HG03520 (cell line): ENCODE results near the gene RASD2.

Experiments used
- ATAC-seq: cut with Tn5 transposase; IDR thresholded peaks from one replicate; pipeline ENCODE4 v1.9.1; 2021; ENCODE audit warnings: mild to moderate bottlenecking, moderate library complexity; ENCODE audit not compliant: unreplicated experiment

RASD2 gene

DNA sequence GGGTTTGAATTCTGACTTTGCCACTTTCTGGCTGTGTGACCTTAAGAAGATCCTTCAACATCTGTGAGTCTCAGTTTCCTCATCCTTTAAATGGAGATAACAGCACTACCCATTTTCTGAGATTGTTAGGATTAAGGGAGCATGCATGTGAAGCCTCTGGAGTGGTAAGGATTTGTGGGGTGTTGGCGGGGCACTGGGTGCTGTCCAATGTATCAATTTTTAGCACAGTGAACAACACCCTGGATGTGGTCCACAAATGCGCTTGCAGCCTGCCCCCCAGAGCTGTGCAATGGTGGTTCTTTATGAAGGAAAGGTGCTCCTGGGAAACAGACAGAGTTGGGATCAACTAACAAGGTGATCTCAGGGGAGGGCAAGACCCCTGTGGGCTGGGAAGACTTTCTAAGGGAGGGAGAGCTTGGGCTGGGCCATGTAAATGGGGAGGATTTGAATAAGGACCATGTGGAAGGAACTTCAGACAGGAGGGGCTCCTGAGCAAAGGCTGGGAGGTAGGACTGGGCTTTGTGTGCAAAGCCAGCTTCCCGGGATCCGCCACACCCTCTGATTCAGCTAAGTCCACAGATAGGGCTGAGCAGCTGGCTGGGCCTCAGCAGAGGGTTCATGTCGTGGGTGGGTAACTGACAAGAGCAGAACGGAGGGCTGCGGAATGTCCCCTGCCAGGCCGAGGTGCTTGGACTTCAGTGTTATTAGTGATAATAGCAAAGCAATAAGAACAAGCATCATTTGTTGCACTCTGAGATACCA is 22.7 kb upstream of the RASD2 start:
- ATAC-seq: no peak

DNA sequence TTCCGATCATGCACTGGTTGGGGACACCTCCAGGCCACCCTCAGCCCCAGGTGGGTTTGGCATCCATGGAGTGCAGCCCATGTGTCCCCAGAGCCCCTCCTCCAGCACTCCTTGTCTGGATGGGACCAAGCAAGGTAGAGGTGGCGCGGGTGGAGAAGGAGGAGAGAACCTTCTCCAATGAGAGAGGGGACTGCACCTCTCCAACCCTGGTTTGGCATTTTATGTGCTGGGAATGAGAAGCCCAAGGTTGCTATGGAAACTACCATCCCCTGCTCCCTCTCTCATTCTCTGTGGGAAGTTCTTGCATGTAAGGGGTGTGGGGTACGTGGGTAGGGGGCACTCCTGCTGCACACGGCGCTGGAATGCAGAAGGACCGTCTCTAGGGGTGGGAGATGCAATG is 21.8 kb upstream of the RASD2 start:
- no peak for ATAC-seq

DNA sequence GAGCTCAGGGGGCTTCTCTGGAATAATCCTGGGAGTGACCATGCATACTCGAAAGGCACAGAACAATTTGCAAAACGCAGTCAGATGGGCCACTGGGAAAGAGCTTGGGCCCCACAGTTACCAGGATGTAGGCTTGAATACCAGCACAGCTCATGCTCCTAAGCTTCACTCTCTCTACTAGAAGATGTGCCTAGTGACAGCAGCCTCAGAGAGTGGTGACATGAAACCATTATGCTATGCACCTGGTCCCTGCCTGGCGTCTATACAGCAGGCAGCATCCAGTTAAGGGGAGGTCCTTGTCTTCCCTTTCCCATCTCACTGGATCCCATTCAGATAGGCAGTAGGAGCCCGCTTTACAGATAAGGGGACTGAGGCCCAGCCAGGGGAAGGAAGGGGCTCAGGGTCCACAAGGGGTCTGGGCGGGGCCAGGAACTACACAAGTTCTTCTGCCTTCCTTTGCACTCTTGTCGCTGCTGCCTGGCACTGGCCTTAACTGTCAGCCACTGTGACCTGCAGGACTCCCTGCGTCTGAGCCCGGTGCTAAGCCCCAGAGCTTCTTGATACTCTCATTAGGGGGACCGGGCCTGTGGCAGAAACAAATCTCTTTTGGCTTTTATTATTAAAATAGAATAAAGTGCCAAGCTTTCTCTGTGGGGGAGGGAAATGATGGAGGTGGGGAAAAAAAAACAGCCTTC is 21.2 kb upstream of the RASD2 start:
- no peak for ATAC-seq

DNA sequence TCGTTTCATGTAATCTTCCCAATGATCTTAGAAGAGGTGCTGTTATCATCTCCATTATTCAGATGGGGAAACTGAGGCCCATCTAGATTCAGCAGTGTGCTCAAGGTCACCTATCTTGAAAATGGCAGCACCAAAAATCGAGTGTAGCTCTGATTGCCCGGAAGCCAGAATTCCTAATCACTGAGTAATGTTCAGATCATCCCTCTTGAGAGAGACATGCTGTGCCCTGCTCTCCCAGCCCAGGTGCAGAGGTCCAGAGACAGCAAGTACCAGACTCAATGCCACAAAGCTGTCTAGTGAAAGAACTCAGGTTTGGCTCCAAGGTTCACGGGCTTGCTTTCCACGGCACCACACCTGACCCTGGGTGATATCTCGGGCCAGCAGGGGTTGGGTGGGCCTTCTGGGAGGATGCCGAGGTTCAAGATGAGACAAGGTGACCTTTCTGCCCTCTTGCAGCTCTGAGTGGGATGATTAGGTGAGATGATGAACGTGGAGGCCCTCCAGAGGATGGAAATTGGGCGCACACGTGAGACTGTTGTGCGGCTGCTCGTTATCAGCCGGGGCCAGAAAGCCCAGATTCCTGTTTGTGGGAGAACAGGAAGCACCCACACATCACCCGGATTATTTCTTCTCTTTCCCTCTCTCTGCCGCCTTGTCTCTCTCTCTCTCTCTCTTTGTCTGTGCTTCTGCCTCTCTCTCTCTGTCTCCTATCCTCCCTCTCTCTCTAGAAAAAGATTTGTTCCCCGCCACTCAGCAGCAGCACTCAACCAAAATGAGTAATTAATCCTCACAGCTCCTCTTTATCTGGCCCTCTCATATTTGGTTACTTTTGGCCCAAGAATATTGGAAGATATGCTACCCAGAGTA is 19.0 kb upstream of the RASD2 start:
- ATAC-seq: no peak

DNA sequence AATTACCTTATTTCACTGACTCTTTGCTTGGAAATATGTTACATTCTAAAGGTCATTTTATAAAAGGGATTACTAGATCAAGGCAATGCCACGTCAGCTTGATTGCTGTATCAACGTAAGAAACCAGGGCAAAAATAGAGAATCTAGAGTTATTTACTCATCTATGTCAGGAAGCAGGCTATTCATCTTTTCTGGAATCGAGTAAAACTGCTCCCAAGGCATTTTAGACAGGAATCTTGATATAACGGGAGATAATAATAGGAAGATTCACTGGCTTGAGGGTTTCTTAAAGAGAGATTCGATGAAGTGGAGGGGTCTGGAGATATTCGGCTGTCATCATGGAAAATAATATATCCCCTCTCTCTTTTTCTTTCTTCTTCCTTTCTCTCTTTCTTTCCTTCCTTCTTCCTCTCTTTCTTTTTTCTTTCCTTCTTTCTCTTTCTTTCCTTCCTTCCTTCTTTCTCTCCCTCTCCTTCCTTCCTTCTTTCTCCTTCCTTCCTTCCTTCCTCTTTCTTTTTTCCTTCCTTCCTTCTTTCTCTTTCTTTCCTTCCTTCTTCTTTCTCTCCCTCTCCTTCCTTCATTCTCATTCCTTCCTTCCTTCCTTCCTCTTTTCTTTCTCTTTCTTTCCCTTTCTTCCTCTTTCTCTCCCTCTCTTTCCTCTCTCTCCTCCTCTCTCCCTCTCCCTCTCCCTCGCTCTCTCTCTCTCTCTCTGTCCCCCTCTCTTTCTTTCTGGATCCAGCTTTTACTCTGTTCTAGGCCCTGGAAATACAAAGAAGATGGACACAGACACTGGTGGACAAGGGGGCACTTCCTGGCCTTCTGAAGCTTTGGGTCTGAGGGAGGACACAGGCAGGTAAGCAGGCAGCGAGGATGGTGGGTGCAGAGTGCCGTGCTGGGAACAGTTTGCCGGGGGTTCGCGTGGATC is 18.1 kb upstream of the RASD2 start:
- ATAC-seq: no peak

DNA sequence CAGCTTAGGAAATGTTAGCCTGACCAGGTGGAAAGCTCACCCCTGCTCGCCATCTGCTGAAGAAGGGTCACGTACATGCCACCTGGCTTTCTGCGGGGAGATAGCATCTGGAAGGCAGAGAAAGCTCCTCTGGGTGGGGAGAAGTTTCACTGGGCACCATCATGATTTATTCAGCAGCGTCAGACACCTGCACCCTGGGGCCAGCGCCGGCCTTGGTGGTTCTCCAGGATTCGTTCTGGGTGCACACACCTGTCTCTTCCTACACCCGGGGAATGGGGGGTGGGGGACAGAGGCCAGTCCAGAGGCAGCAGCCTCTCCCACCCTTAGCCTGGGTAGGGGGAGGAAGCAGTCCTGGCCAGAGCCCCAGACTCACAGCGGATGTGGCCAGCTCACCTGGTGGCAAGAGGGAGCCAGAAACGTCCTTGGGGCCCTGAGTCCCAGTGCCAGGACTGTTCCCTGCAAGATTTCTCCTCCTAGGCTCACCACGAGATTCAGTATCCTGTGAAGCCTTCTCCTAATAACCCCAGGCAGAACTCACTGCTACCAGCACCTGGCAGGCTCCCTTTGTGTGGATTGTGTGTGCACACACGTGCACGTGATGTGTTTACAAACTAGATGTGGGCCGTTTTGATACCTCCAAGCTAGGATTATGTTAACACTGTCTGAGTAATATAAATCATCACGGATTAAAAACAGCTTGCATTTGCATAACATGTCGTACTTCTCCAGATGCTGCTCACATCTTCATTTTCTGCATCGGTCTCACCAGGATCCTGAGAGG is 17.3 kb upstream of the RASD2 start:
- ATAC-seq: no peak

DNA sequence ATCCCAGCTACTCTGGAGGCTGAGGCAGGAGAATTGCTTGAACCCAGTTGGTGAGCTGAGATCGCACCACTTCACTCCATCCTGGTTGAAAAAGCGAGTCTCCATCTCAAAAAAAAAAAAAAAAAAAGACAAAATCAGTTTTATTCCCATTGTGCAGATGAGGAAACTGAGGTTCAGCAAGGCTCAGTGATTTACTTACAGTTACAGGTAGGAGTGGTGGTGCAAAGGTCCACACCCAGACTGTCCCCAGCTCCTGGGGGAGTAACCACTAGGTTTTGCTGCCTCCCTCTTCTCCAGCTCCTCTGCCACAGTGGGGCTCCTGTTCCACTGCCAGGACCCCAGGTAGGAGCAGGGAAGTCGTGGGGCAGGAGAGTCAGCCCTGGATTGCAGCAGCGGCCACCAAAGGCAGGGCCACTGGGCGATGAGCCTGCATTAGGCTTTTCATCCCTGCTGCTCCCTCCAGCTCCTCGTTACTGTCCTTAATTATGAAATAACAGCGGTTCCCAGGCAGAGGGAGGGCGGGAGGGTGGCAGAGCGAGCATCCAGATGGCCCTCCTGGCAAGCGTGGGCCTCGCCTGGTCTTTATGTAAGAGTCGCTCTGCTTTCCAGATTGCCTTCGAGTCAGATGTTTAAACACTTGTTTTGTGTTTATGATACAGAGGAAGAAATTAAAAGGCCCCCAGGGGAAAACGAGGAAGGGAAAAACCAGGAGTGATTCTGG is 15.5 kb upstream of the RASD2 start:
- ATAC-seq: no peak

DNA sequence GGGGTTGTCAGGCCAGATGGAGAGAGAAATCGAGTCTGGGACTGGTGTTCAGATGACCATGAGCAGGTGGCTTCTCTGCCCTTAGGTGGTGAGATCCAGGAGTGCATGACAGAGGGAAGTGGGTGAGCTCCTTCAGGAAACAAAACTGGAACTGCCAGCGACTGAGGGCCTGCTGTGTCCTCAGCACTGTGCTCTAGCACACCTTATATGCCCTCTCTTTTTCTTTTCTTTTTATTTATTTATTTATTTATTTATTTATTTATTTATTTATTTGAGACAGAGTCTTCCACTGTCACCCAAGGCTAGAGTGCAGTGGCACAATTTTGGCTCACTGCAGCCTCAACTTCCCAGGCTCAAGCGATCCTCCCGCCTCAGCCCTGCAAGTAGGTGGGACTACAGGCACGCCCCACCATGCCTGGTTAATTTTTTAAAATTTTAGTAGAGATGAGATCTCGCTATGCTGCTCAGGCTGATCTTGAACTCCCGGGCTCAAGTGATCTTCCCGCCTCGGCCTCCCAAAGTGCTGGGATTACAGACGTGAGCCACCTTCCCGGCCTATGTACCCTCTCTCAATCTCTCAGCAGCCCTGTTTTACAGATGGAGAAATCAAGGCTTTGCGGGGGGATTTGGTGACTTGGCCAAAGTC is 14.8 kb upstream of the RASD2 start:
- no peak for ATAC-seq

DNA sequence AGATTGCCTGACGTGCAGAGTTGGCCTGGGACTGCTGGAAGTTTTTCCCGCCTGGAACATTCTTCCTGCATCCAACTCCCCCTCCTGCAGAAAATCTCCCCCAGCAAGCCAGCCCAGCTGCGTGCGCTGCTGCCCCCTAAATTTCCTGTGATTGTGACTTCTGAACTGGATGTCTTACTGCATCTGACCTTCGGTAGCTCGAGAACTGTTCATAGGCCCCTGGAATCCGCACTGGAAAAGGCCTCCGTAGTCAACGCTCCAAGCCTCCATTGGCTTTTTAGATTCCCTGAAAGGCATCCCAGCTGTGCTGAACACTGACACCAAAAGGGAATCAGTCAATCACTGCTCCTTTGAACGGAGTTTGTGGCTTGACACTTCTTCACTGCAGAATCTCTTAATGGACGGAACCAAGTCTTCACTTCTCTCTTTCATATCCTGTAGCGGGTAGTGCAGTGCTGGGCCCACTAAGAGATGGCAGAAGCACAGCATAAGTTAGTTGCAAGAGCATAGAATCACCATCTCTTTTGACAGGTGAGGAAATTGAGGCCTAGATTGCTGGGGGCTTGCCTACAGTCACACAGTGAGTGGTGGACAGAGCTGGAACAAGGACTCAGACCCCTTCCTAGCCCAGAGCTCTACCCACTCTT is 14.2 kb upstream of the RASD2 start:
- ATAC-seq: no peak

DNA sequence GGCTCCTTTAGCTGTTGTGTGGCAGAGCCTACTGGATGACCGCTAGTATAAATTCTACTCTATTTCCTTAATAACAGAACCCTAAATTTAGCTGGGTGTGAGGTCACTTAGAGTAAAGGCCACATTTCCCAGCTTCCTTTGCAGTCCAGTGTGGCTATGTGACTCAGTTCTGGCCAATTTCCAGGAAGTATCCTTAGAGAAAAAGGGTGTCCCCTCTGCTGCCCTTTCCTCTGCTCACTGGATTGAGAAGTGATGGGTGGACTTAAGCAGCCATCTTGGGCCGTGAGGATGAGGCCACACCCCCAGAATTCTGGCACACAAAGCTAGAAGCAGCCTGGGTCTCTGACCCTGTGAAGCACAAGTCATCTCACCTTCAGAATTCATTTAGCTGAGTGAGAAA is 11.7 kb upstream of the RASD2 start:
- no peak for ATAC-seq

DNA sequence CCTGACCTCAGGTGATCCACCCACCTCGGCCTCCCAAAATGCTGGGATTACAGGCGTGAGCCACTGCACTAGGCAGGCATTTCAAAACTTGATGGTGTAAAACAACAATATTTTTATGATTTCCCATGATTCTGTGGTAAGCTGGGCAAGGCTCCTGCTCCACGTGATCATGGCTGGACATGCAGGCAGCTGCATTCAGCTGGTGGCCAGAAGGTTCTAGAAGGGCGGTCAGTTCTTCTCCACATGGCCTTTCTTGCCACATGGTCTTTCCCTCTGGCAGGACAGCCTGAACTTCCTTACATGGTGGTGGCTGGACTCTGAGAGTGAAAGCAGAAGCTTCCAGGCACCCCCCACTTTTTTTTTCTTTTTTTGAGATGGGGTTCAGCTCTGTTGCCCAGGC is 9.9 kb upstream of the RASD2 start:
- ATAC-seq: no peak

DNA sequence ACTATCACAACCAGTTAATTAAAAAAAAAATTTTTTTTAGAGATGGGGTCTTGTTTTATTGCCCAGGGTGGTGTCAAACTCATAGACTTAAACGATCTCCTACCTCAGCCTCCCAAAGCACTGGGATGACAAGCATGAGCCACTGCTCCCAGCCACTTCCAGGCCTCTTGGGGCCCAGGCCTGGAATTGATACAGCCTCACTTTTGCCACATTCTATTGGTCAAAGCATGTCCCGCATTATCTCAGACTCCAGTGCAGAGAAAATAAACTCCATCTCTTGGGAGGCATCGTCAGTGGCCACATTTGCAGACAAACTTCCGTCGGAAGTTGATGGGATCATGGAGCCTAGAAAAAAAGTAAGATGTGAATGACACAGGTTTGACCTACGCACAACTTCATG is 9.4 kb upstream of the RASD2 start:
- no peak for ATAC-seq

DNA sequence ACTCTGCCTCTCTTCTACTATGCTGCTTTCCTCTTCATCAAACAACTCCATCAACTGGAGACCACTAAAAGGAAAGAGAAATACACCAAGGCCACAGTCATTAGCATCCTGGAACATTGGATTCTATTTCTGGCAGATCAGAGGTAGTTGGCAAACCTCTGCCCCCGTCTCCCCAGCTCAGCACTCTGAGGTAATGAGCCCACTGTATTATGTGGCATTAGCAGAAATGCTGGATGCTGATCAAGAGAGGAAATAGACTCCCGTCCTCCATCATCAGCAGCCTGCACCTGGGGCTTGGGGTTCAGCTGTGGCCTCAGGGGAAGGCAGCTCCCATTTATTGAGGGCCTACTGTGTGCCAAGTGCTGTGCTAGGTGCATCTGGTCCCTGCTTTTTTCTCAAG is 9.0 kb upstream of the RASD2 start:
- no peak for ATAC-seq

DNA sequence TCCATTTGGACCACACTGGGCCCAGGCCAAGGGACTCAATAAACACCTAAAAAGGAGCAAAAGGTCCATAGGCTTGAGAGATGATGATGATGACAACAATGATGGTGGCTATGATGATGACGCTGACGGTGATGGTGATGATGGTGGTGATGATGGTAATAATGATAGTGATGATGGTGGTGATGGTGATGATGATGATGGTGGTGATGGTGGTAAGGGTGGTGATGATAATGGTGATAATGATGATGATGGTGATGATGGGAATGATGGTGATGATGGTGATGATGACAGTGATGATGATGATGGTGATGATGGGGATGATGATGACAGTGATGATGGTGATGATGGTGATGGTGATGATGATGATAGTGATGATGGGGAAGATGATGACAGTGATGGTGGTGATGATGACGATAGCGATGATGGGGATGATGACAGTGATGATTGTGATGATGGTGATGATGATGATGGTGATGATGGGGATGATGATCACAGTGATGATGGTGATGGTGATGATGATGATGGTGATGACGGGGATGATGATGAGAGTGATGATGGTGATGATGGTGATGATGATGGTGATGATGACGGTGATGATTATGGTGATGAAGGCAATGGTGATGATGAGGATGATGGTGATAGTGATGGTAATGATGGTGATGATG is 7.1 kb upstream of the RASD2 start:
- ATAC-seq: no peak

DNA sequence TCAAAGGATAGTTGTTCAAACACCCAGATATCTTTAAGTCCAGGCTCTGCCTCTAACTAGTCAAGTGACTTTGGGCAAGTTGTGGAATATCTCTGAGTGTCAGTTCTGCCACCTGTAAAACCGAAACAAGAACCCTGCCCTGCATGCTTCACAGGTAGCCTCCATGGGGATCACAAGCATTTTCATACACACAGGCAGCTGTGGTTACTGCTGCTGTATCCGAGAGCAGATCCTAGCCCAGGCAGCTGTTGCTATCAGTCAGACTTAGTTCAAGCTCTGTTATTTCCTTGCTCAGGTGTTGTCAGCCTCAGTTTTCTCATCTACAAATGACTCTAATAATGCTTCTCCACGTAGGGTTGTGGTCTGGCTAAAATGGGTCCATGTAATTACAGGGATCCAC is 6.5 kb upstream of the RASD2 start:
- ATAC-seq: no peak

DNA sequence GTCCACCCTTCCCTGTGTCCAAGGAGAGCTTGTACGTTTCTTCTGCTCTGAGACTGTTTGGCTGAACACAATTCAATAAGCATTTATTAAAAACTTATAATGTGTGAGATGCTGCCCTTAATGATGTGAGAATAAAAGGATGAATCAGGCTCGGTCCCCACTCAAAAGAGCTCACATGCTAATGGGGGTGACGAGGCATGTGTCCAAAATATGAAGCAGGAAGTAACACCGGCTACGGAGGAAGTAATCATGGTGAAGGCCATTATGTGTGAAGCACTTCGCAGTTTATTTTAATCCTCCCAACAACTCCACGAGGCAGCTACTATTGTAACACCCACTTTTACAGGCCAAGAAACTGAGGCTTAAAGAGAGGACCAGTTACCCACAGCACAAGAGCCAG is 3.4 kb upstream of the RASD2 start:
- ATAC-seq: no peak

DNA sequence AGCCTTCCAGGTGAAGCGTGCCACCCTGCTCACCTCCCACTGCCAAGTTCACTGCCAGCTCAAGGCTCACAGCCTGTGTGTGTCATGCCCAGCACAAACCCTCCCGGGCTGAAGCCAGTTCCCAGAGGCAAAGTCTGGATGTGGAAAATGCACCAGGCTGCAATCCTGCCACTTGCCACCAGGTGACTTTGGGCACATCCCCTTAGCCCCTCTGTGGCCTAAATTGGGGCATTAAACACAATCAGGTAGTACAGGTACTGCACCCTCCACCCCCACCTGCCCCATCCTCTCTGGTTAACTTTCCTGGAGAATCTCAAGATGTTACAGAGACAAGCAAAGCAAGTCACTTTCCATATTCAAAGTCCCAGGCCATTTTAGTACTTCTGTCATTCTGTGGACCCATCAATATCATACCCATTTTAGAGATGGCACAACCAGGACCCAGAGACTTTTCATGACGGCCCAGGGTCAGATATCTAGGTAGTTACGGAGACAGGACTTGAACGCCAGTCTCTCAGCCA is 1.8 kb upstream of the RASD2 start:
- ATAC-seq: no peak

DNA sequence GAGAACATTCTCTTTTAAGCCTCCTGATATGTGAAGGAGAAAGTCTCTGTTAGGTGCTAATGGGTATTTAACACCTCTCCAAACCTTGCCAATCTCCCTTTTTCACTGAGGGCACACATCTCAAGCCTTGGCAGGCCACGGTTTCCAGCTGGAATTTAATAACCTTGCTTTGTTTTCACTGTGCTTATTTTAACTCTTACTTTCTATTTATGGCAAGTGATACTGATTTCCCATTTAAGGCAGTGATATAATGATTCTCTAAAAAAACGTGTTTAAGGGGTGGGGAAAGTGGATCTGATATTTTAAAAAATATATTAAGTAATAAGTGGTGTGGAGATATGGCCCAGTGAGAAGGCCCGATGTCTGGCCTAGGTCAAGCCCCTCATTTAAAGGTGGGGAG is 1.1 kb upstream of the RASD2 start:
- no peak for ATAC-seq
